DOHH2 (cell line): ENCODE measurements around the gene SRP19.

Experiments
- H3F3A ChIP-seq: fragments of 200-600 bp; sonication (generic), shearing (Covaris generic); 2 replicates; pipeline ENCODE4 v1.6.0; 2016; ENCODE audit warnings: antibody characterized with exemption, mild to moderate bottlenecking; ENCODE audit not compliant: control insufficient read depth, insufficient read depth
- H3K27ac ChIP-seq: fragments of 200-600 bp; sonication (generic); 2 replicates; pipeline ENCODE4 v1.5.1; 2014; ENCODE audit warnings: low read depth, mild to moderate bottlenecking, low read length, moderate library complexity
- H3K27me3 ChIP-seq: fragments of 200-600 bp; sonication (generic); 2 replicates; pipeline ENCODE4 v1.6.1; 2014; ENCODE audit warnings: mild to moderate bottlenecking, low read length, mixed read lengths; ENCODE audit not compliant: control insufficient read depth
- H3K36me3 ChIP-seq: fragments of 200-600 bp; sonication (generic); 2 replicates; pipeline ENCODE4 v1.6.1; 2014; ENCODE audit warnings: mild to moderate bottlenecking, low read length, moderate library complexity, mixed read lengths; ENCODE audit not compliant: control insufficient read depth
- H3K4me1 ChIP-seq: fragments of 200-600 bp; sonication (generic); 2 replicates; pipeline ENCODE4 v1.6.1; 2014; ENCODE audit warnings: mild to moderate bottlenecking, low read length, mixed read lengths; ENCODE audit not compliant: control insufficient read depth
- H3K4me2 ChIP-seq: fragments of 200-600 bp; sonication (generic); 2 replicates; pipeline ENCODE4 v1.6.0; 2014; ENCODE audit warnings: mild to moderate bottlenecking, low read length, moderate library complexity
- H3K4me3 ChIP-seq: fragments of 200-600 bp; sonication (generic); 2 replicates; pipeline ENCODE4 v1.5.1; 2014; ENCODE audit warnings: mild to moderate bottlenecking, low read length, mixed read lengths
- H3K79me2 ChIP-seq: fragments of 200-600 bp; sonication (generic); 2 replicates; pipeline ENCODE4 v1.6.1; 2014; ENCODE audit warnings: mild to moderate bottlenecking, low read length, mixed read lengths; ENCODE audit not compliant: control insufficient read depth
- H3K9me2 ChIP-seq: fragments of 200-600 bp; sonication (generic); replicated peaks from 2 replicates; pipeline ENCODE4 v1.6.1; 2014; ENCODE audit warnings: mild to moderate bottlenecking, low read length, mixed read lengths; ENCODE audit not compliant: control insufficient read depth
- H3K9me3 ChIP-seq: fragments of 200-600 bp; sonication (generic); 2 replicates; pipeline ENCODE4 v1.6.1; 2014; ENCODE audit warnings: antibody characterized with exemption, low read length, mixed read lengths; ENCODE audit not compliant: control insufficient read depth, insufficient read depth
- H4K20me1 ChIP-seq: fragments of 200-600 bp; sonication (generic); 2 replicates; pipeline ENCODE4 v1.6.0; 2014; ENCODE audit warnings: low read depth, mild to moderate bottlenecking, antibody characterized with exemption, low read length, moderate library complexity; ENCODE audit not compliant: control insufficient read depth, insufficient read depth
- EZH2phosphoT487 ChIP-seq: fragments of 200-600 bp; sonication (generic); IDR thresholded peaks from 2 replicates; pipeline ENCODE4 v1.6.1; 2017; ENCODE audit warnings: borderline replicate concordance, mild to moderate bottlenecking, antibody characterized with exemption, low read length, moderate library complexity, mixed read lengths
- TF ChIP-seq, protein P1 (sequence below): fragments of 200-600 bp; sonication (generic); IDR thresholded peaks from one replicate; pipeline ENCODE4 v1.5.1; 2014; ENCODE audit warnings: antibody characterized with exemption, mild to moderate bottlenecking, low read depth, low read length; ENCODE audit not compliant: poor library complexity, severe bottlenecking

Gene SRP19

GRCh38 chr5:112847306-112847705, 13.8 kb upstream of the SRP19 start:
- Histone ChIP-seq H4K20me1 (no peaks in the 10 kb centered on the region), H3K9me2 (no peaks in the 10 kb centered on the region), H3K36me3 (no peaks in the 10 kb centered on the region), H3K79me2 (no peaks in the 10 kb centered on the region), H3K27me3 (no peaks in the 10 kb centered on the region), H3K4me1 (peaks cover 10% of the 10 kb centered on the region), H3K27ac (no peak overlapping the region), H3F3A (peaks cover 10% of the 10 kb centered on the region), H3K4me2 (no peak overlapping the region), H3K4me3 (no peak overlapping the region), H3K9me3 (no peaks in the 10 kb centered on the region)
- TF ChIP-seq, protein P1, sequence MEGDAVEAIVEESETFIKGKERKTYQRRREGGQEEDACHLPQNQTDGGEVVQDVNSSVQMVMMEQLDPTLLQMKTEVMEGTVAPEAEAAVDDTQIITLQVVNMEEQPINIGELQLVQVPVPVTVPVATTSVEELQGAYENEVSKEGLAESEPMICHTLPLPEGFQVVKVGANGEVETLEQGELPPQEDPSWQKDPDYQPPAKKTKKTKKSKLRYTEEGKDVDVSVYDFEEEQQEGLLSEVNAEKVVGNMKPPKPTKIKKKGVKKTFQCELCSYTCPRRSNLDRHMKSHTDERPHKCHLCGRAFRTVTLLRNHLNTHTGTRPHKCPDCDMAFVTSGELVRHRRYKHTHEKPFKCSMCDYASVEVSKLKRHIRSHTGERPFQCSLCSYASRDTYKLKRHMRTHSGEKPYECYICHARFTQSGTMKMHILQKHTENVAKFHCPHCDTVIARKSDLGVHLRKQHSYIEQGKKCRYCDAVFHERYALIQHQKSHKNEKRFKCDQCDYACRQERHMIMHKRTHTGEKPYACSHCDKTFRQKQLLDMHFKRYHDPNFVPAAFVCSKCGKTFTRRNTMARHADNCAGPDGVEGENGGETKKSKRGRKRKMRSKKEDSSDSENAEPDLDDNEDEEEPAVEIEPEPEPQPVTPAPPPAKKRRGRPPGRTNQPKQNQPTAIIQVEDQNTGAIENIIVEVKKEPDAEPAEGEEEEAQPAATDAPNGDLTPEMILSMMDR = no peak
- TF ChIP-seq EZH2phosphoT487 = no peak

- Histone ChIP-seq H3K4me3 (no peak overlapping the region), H3K79me2 (no peaks in the 10 kb centered on the region), H3K9me2 (no peaks in the 10 kb centered on the region), H3F3A (peaks cover 10% of the 10 kb centered on the region), H3K4me2 (peak overlapping the region; percentile 35), H3K36me3 (no peaks in the 10 kb centered on the region), H4K20me1 (no peaks in the 10 kb centered on the region), H3K4me1 (peaks cover 10% of the 10 kb centered on the region), H3K27ac (no peak overlapping the region), H3K9me3 (no peaks in the 10 kb centered on the region), H3K27me3 (no peaks in the 10 kb centered on the region)
- TF ChIP-seq EZH2phosphoT487 = no peak
- TF ChIP-seq, protein P1 = peak; percentile 64
These were observed 12.8 kb upstream of the SRP19 start for GRCh38 chr5:112848116-112848811.

GRCh38 chr5:112849912-112850311, 11.2 kb upstream of the SRP19 start:
- Histone ChIP-seq H3K27ac (no peak overlapping the region), H3K27me3 (no peaks in the 10 kb centered on the region), H3K9me3 (no peaks in the 10 kb centered on the region), H3K79me2 (no peaks in the 10 kb centered on the region), H3F3A (peaks cover 10% of the 10 kb centered on the region), H3K4me2 (no peak overlapping the region), H3K4me3 (no peak overlapping the region), H3K9me2 (no peaks in the 10 kb centered on the region), H3K4me1 (peaks cover 10% of the 10 kb centered on the region), H4K20me1 (no peaks in the 10 kb centered on the region), H3K36me3 (no peaks in the 10 kb centered on the region)
- no peak for TF ChIP-seq EZH2phosphoT487
- TF ChIP-seq, protein P1 = no peak
